Measurements from ENCODE around the gene STK25. TPM values are rescaled to one million over a fixed set of nuclear protein-coding genes. Genes with fewer than 3 reads are reported as not detected.

Gene STK25
- total and polyA plus RNA-seq, 2 of the 8 experiments (the other 6 are each of a cell fraction or from before 2014, with no cell fraction given) = 159 to 546 TPM

GRCh38 chr2:241532168-241532567 is 23.8 kb upstream of the STK25 start:
- Histone ChIP-seq H3K27me3 (replicated peaks in 1 of 4; ENCODE audit: control insufficient read depth in 3 of 4, extremely low read depth in 1 of 4, insufficient read depth in 3 of 4, low read length in 3 of 4) (no peaks in the 10 kb centered on the region), H3K56ac (replicated peaks; ENCODE audit: insufficient read length, low read depth, low read length) (no peak overlapping the region), H3K79me2 (ENCODE audit: control insufficient read depth in 1 of 2, insufficient read depth in 2 of 2, low read length in 2 of 2) (no peaks in the 10 kb centered on the region), H4K8ac (ENCODE audit: extremely low read depth, insufficient read depth, low read length) (peak overlapping the region; percentile 51; the same call in 1 of the 2 replicates), H2BK20ac (ENCODE audit: low read length) (no peak overlapping the region), H3K4me2 (ENCODE audit: insufficient read depth in 1 of 2, low read depth in 2 of 2, low read length in 2 of 2) (no peak overlapping the region), H2BK5ac (ENCODE audit: low read depth, low read length) (no peak overlapping the region), H2BK120ac (replicated peaks; ENCODE audit: low read depth, low read length) (no peak overlapping the region), H2AFZ (ENCODE audit: low read length) (no peak overlapping the region), H2BK12ac (ENCODE audit: low read depth, low read length) (no peak overlapping the region), H3K27ac (ENCODE audit: low read depth, low read length) (no peak overlapping the region), H3K18ac (ENCODE audit: extremely low read depth, low read length) (no peak overlapping the region; the same call in 1 of the 2 replicates), H3K79me1 (ENCODE audit: low read depth, low read length) (no peaks in the 10 kb centered on the region), H4K91ac (replicated peaks; ENCODE audit: insufficient read length, low read length) (no peak overlapping the region), H3K9ac (replicated peaks in 1 of 4; ENCODE audit: extremely low read depth in 1 of 4, low read depth in 3 of 4, low read length in 3 of 4) (no peak overlapping the region), H3K36me3 (ENCODE audit: control insufficient read depth in 2 of 4, insufficient read depth in 4 of 4, low read length in 3 of 4) (no peaks in the 10 kb centered on the region), H3K14ac (ENCODE audit: insufficient read length) (no peak overlapping the region), H3K4me3 (ENCODE audit: extremely low read depth in 1 of 4, insufficient read depth in 2 of 4, low read depth in 3 of 4, low read length in 4 of 4) (no peak overlapping the region), H3K23me2 (ENCODE audit: low read depth, low read length) (no peaks in the 10 kb centered on the region), H3K9me3 (ENCODE audit: insufficient read depth in 2 of 2, low read depth in 1 of 2, low read length in 1 of 2) (no peaks in the 10 kb centered on the region), H2BK15ac (ENCODE audit: low read length) (no peak overlapping the region), H3K4me1 (replicated peaks in 1 of 4; ENCODE audit: control insufficient read depth in 3 of 4, insufficient read depth in 4 of 4, low read length in 3 of 4) (no peaks in the 10 kb centered on the region; a peak in 1 of 7 replicates), H2AK5ac (ENCODE audit: low read depth, low read length) (no peak overlapping the region), H3K23ac (ENCODE audit: insufficient read length) (no peak overlapping the region), H4K20me1 (replicated peaks in 1 of 2; ENCODE audit: control insufficient read depth in 1 of 2, insufficient read depth in 2 of 2, low read length in 2 of 2) (no peaks in the 10 kb centered on the region), H3K4ac (replicated peaks; ENCODE audit: insufficient read length, low read depth, low read length) (no peak overlapping the region), H4K5ac (ENCODE audit: insufficient read length, low read depth, low read length) (no peak overlapping the region)
- WGBS, 2 experiments (ENCODE audit: extremely low coverage in 1 of 2, insufficient coverage in 1 of 2, insufficient read length in 1 of 2, insufficient replicate concordance in 2 of 2, low coverage in 1 of 2, low lambda C conversion rate in 2 of 2, missing lambda C conversion rate in 1 of 2) = 83% methylated on average over 8 of the region's 8 CpGs; no CpG with 5 or more reads in 1 of the 2 experiments
- POLR2A ChIA-PET (ENCODE audit: partially characterized antibody) = no interaction called here
- CTCF ChIA-PET (ENCODE audit: partially characterized antibody) = interaction anchor here (0.8 to 1.4 kb wide), 2 partner anchors 19 to 27 kb away, joined by 3 to 4 read pairs; no protein-coding TSS in a partner anchor
- FAIRE-seq (no peak), DNase-seq (ENCODE audit: low read depth in 1 of 2, low spot score in 2 of 2) (no peak)
- TF ChIP-seq CBX8 (IDR thresholded peaks at IDR 0.05; ENCODE audit: borderline replicate concordance, low read depth, low read length) (no peak), BCL11A (IDR thresholded peaks at IDR 0.05; ENCODE audit: low read depth in 2 of 2, low read length in 2 of 2) (no peak), KDM1A (IDR thresholded peaks at IDR 0.05; ENCODE audit: borderline replicate concordance, low read length) (no peak), CBX5 (IDR thresholded peaks at IDR 0.05; ENCODE audit: low read depth, low read length) (no peak), HDAC2 (IDR thresholded peaks at IDR 0.05; ENCODE audit: borderline replicate concordance in 1 of 2, low read depth in 2 of 2, low read length in 2 of 2) (no peak), NANOG (IDR thresholded peaks at IDR 0.05; ENCODE audit: insufficient read depth, low read depth, low read length, poor library complexity, severe bottlenecking) (no peak), EP300 (IDR thresholded peaks at IDR 0.05; ENCODE audit: borderline replicate concordance in 1 of 2, low read depth in 2 of 2, low read length in 2 of 2) (no peak), GTF2F1 (IDR thresholded peaks at IDR 0.05; ENCODE audit: borderline replicate concordance, low read depth, low read length) (no peak), TEAD4 (IDR thresholded peaks at IDR 0.05; ENCODE audit: low read depth, low read length) (no peak), TBP (IDR thresholded peaks at IDR 0.05; ENCODE audit: low read depth, low read length) (no peak), EZH2 (IDR thresholded peaks at IDR 0.05; ENCODE audit: low read depth, low read length, severe bottlenecking) (no peak), SP4 (IDR thresholded peaks at IDR 0.05; ENCODE audit: low read length) (no peak), RAD21 (IDR thresholded peaks at IDR 0.05 in 1 of 2, conservative IDR thresholded peaks at IDR 0.05 in 1 of 2; ENCODE audit: low read depth in 2 of 2, low read length in 2 of 2) (no peak)
